CD4-positive, alpha-beta memory T cell (primary cell): Measurements from ENCODE around the gene ARFGEF2. TPM values are rescaled to one million over a fixed set of nuclear protein-coding genes. Genes with fewer than 3 reads are reported as not detected.
"Not testable (repeated sequence)": the region's sequence is repeated elsewhere in the genome, so short reads cannot be mapped to it uniquely, and the experiment has no call there.

Experiments used
- CTCF ChIA-PET: fragments of 350-600 bp; sonication (Branson Sonifier 250); formaldehyde crosslinking; loops from one replicate; lab custom pipeline; 2021; ENCODE audit warnings: inconsistent platforms; ENCODE audit not compliant: partially characterized antibody; lab: Charles Lee
- POLR2A ChIA-PET: fragments of 350-600 bp; sonication (Branson Sonifier 250); formaldehyde crosslinking; loops from one replicate; lab custom pipeline; 2021; ENCODE audit not compliant: partially characterized antibody; lab: Charles Lee
- DNase-seq, 5 donors: peaks; one replicate each; pipeline versions ENCODE4 v3.0.0 to v3.0.0-alpha.2; 2020 to 2022; ENCODE audit warnings: mixed read lengths in 1 of 5
- H3K27ac ChIP-seq: one replicate; pipeline ENCODE4 v1.7.0; 2013; ENCODE audit warnings: low read depth, low read length
- H3K27me3 ChIP-seq: 2 replicates; pipeline ENCODE4 v1.7.0; 2013; ENCODE audit warnings: mild to moderate bottlenecking, low read length, moderate library complexity; ENCODE audit not compliant: insufficient read depth
- H3K36me3 ChIP-seq: 2 replicates; pipeline ENCODE4 v1.7.0; 2013; ENCODE audit warnings: mild to moderate bottlenecking, low read length, moderate library complexity; ENCODE audit not compliant: insufficient read depth
- H3K4me1 ChIP-seq: 2 replicates; pipeline ENCODE4 v1.7.0; 2013; ENCODE audit warnings: mild to moderate bottlenecking, low read length, moderate library complexity; ENCODE audit not compliant: insufficient read depth
- H3K4me3 ChIP-seq, 2 donors: one replicate each; pipeline ENCODE4 v1.7.0; 2013; ENCODE audit warnings: low read length in 2 of 2, mild to moderate bottlenecking in 1 of 2
- H3K9me3 ChIP-seq, 2 donors: one replicate each; pipeline ENCODE4 v1.7.0; 2013; ENCODE audit warnings: low read length in 2 of 2, control low read depth in 1 of 2; ENCODE audit not compliant: control insufficient read depth in 1 of 2
- H3K27ac Mint-ChIP-seq, 7 donors: one replicate each; pipeline ENCODE4 v1.8.0; 2020 to 2021; ENCODE audit warnings: mixed read lengths in 7 of 7, mild to moderate bottlenecking in 6 of 7, inconsistent platforms in 3 of 7, moderate library complexity in 3 of 7
- H3K27me3 Mint-ChIP-seq, 2 donors: one replicate each; pipeline ENCODE4 v1.8.0; 2020 to 2021; ENCODE audit warnings: mixed read lengths in 2 of 2
- H3K36me3 Mint-ChIP-seq, 2 donors: one replicate each; pipeline ENCODE4 v1.8.0; 2020 to 2021; ENCODE audit warnings: mixed read lengths in 2 of 2, inconsistent platforms in 1 of 2, mild to moderate bottlenecking in 1 of 2
- H3K4me1 Mint-ChIP-seq, 4 donors: one replicate each; pipeline ENCODE4 v1.8.0; 2020 to 2021; ENCODE audit warnings: mixed read lengths in 4 of 4, mild to moderate bottlenecking in 1 of 4
- H3K4me3 Mint-ChIP-seq, 8 donors: one replicate each; pipeline ENCODE4 v1.8.0; 2020 to 2021; ENCODE audit warnings: mixed read lengths in 8 of 8, mild to moderate bottlenecking in 7 of 8, moderate library complexity in 6 of 8, inconsistent platforms in 3 of 8
- H3K9me3 Mint-ChIP-seq, 8 donors: one replicate each; pipeline ENCODE4 v1.8.0; 2020 to 2021; ENCODE audit warnings: mixed read lengths in 8 of 8, mild to moderate bottlenecking in 5 of 8, inconsistent platforms in 3 of 8, moderate library complexity in 1 of 8
- intact Hi-C: fragments of 100-400 bp; cut with micrococcal nuclease; formaldehyde crosslinking; loops from one replicate; pipeline ENCODE4 v1.15.1; 2023
- polyA plus RNA-seq, 2 donors: library from polyadenylated mRNA; unstranded; fragments of 300-500 nt; fragmentation: Illumina TruSeq; gene quantifications; one replicate each; pipeline ENCODE4 v1.2.3, GENCODE V29; 2021
- total RNA-seq, 2 experiments: library from RNA; stranded (reverse); gene quantifications; one replicate each; pipeline ENCODE4 v1.2.3, GENCODE V29; 2021

Gene ARFGEF2
- total and polyA plus RNA-seq, 4 experiments from 2014 or later: 4.7 to 28.1 (median 18.4) TPM

GRCh38 chr20:48971956-48972355 lies 50.4 kb downstream of the ARFGEF2 start:
- Mint-ChIP-seq H3K4me1 (no peaks in the 10 kb centered on the region), H3K27ac (no peak overlapping the region), H3K36me3 (peaks cover 66 to 73% of the 10 kb centered on the region in 2 donors), H3K27me3 (no peaks in the 10 kb centered on the region), H3K9me3 (peaks cover 0 to 2% (median 0%) of the 10 kb centered on the region in 8 donors), H3K4me3 (no peak overlapping the region)
- H3K27ac ChIP-seq: no peak overlapping the region
- DNase-seq: no peak
- no peak overlapping the region for H3K4me3 ChIP-seq
- H3K4me1 ChIP-seq: no peaks in the 10 kb centered on the region
- intact Hi-C loops: no loop called here
- CTCF ChIA-PET: no interaction called here
- POLR2A ChIA-PET: no interaction called here
- H3K9me3 ChIP-seq: no peaks in the 10 kb centered on the region
- H3K36me3 ChIP-seq: peaks cover 50% of the 10 kb centered on the region
- no peaks in the 10 kb centered on the region for H3K27me3 ChIP-seq

GRCh38 chr20:48972816-48973215 lies 51.3 kb downstream of the ARFGEF2 start:
- H3K4me3 ChIP-seq: no peak overlapping the region
- peaks cover 0 to 1% (median 0%) of the 10 kb centered on the region in 4 donors for H3K4me1 Mint-ChIP-seq
- peaks cover 66 to 73% of the 10 kb centered on the region in 2 donors for H3K36me3 Mint-ChIP-seq
- intact Hi-C loops: no loop called here
- H3K27ac ChIP-seq: no peak overlapping the region
- ChIA-PET CTCF (no interaction called here), POLR2A (no interaction called here)
- H3K27ac Mint-ChIP-seq: peak overlapping the region in 1 of 7 donors; percentile 48
- H3K9me3 Mint-ChIP-seq: peaks cover 0 to 2% (median 0%) of the 10 kb centered on the region in 8 donors
- H3K9me3 ChIP-seq: no peaks in the 10 kb centered on the region
- H3K36me3 ChIP-seq: peaks cover 50% of the 10 kb centered on the region
- no peaks in the 10 kb centered on the region for H3K27me3 ChIP-seq
- H3K4me1 ChIP-seq: no peaks in the 10 kb centered on the region
- H3K4me3 Mint-ChIP-seq: no peak overlapping the region
- DNase-seq: no peak
- H3K27me3 Mint-ChIP-seq: no peaks in the 10 kb centered on the region

- no peaks in the 10 kb centered on the region for H3K9me3 ChIP-seq
- peaks cover 2 to 9% (median 6%) of the 10 kb centered on the region in 4 donors for H3K4me1 Mint-ChIP-seq
- no peak overlapping the region for H3K4me3 Mint-ChIP-seq
- H3K27ac ChIP-seq: no peak overlapping the region
- H3K4me1 ChIP-seq: no peaks in the 10 kb centered on the region
- no peaks in the 10 kb centered on the region for H3K27me3 Mint-ChIP-seq
- POLR2A ChIA-PET: no interaction called here
- CTCF ChIA-PET: interaction anchor here (0.7 kb wide), 1 partner anchor 108 kb away, joined by 3 read pairs; no protein-coding TSS in a partner anchor
- no peaks in the 10 kb centered on the region for H3K9me3 Mint-ChIP-seq
- no peaks in the 10 kb centered on the region for H3K27me3 ChIP-seq
- no peak overlapping the region for H3K27ac Mint-ChIP-seq
- intact Hi-C loops: no loop called here
- no peak overlapping the region for H3K4me3 ChIP-seq
- peaks cover 72 to 77% of the 10 kb centered on the region in 2 donors for H3K36me3 Mint-ChIP-seq
- peaks cover 32% of the 10 kb centered on the region for H3K36me3 ChIP-seq
- DNase-seq: no peak
These were observed 54.4 kb downstream of the ARFGEF2 start for GRCh38 chr20:48975955-48976354.

GRCh38 chr20:48979980-48980379 lies 58.5 kb downstream of the ARFGEF2 start:
- Mint-ChIP-seq H3K27ac (peak overlapping the region in 1 of 7 donors; percentile 37), H3K36me3 (peaks cover 77 to 82% of the 10 kb centered on the region in 2 donors)
- H3K4me1 ChIP-seq, H3K4me3 ChIP-seq, H3K9me3 ChIP-seq, POLR2A ChIA-PET, DNase-seq, H3K27me3 ChIP-seq, CTCF ChIA-PET, H3K4me1 Mint-ChIP-seq, H3K27me3 Mint-ChIP-seq, H3K27ac ChIP-seq, intact Hi-C loops, H3K4me3 Mint-ChIP-seq, H3K9me3 Mint-ChIP-seq: not testable (repeated sequence)
- H3K36me3 ChIP-seq: peaks cover 28% of the 10 kb centered on the region

- CTCF ChIA-PET: interaction anchor here (1.2 kb wide), 1 partner anchor 78 kb away, joined by 5 read pairs; no protein-coding TSS in a partner anchor
- H3K4me3 Mint-ChIP-seq: no peak overlapping the region
- Histone ChIP-seq H3K4me1 (no peaks in the 10 kb centered on the region), H3K27me3 (no peaks in the 10 kb centered on the region), H3K27ac (no peak overlapping the region), H3K4me3 (no peak overlapping the region), H3K9me3 (no peaks in the 10 kb centered on the region), H3K36me3 (peaks cover 36% of the 10 kb centered on the region)
- no peaks in the 10 kb centered on the region for H3K27me3 Mint-ChIP-seq
- intact Hi-C loops: no loop called here
- peaks cover 4 to 7% (median 5%) of the 10 kb centered on the region in 4 donors for H3K4me1 Mint-ChIP-seq
- no peak for DNase-seq
- no peaks in the 10 kb centered on the region for H3K9me3 Mint-ChIP-seq
- peak overlapping the region in 1 of 7 donors; percentile 54 for H3K27ac Mint-ChIP-seq
- POLR2A ChIA-PET: no interaction called here
- peaks cover 72 to 85% of the 10 kb centered on the region in 2 donors for H3K36me3 Mint-ChIP-seq
These were observed 62.2 kb downstream of the ARFGEF2 start for GRCh38 chr20:48983423-48984400.

GRCh38 chr20:48984575-48985219 lies 63.2 kb downstream of the ARFGEF2 start:
- Mint-ChIP-seq H3K27ac (no peak overlapping the region), H3K4me1 (peaks cover 0 to 4% (median 3%) of the 10 kb centered on the region in 4 donors), H3K36me3 (peaks cover 67 to 86% of the 10 kb centered on the region in 2 donors), H3K9me3 (no peaks in the 10 kb centered on the region), H3K4me3 (no peak overlapping the region), H3K27me3 (no peaks in the 10 kb centered on the region)
- peaks cover 44% of the 10 kb centered on the region for H3K36me3 ChIP-seq
- no peak overlapping the region for H3K27ac ChIP-seq
- no peak overlapping the region for H3K4me3 ChIP-seq
- no peaks in the 10 kb centered on the region for H3K4me1 ChIP-seq
- POLR2A ChIA-PET: no interaction called here
- H3K9me3 ChIP-seq: no peaks in the 10 kb centered on the region
- CTCF ChIA-PET: no interaction called here
- intact Hi-C loops: no loop called here
- no peaks in the 10 kb centered on the region for H3K27me3 ChIP-seq
- no peak for DNase-seq

- Histone ChIP-seq H3K4me1 (no peaks in the 10 kb centered on the region), H3K27me3 (no peaks in the 10 kb centered on the region), H3K4me3 (no peak overlapping the region), H3K36me3 (peaks cover 62% of the 10 kb centered on the region), H3K9me3 (no peaks in the 10 kb centered on the region), H3K27ac (no peak overlapping the region)
- DNase-seq: peak in 1 of 5 donors; percentile 0
- Mint-ChIP-seq H3K4me1 (peaks cover 0 to 2% (median 0%) of the 10 kb centered on the region in 4 donors), H3K36me3 (peaks cover 63 to 86% of the 10 kb centered on the region in 2 donors), H3K27ac (peak overlapping the region in 3 of 7 donors; percentile 8 to 48 (median 12)), H3K4me3 (no peak overlapping the region), H3K27me3 (no peaks in the 10 kb centered on the region), H3K9me3 (no peaks in the 10 kb centered on the region)
- ChIA-PET POLR2A (no interaction called here), CTCF (interaction anchor here (1.9 kb wide), 1 partner anchor 230 kb away, joined by 7 read pairs; no protein-coding TSS in a partner anchor)
- intact Hi-C loops: no loop called here
These were observed 65.4 kb downstream of the ARFGEF2 start for GRCh38 chr20:48986899-48987298.
